Fibroblast of peridontal ligament (primary cell): ENCODE measurements around the gene RNF168.
"Not testable (repeated sequence)": the region's sequence is repeated elsewhere in the genome, so short reads cannot be mapped to it uniquely, and the experiment has no call there.

Source experiments
- DNase-seq: peaks from one replicate; pipeline ENCODE4 v3.0.0-alpha.2; 2010; ENCODE audit errors: extremely low read depth

The RNF168 gene

DNA sequence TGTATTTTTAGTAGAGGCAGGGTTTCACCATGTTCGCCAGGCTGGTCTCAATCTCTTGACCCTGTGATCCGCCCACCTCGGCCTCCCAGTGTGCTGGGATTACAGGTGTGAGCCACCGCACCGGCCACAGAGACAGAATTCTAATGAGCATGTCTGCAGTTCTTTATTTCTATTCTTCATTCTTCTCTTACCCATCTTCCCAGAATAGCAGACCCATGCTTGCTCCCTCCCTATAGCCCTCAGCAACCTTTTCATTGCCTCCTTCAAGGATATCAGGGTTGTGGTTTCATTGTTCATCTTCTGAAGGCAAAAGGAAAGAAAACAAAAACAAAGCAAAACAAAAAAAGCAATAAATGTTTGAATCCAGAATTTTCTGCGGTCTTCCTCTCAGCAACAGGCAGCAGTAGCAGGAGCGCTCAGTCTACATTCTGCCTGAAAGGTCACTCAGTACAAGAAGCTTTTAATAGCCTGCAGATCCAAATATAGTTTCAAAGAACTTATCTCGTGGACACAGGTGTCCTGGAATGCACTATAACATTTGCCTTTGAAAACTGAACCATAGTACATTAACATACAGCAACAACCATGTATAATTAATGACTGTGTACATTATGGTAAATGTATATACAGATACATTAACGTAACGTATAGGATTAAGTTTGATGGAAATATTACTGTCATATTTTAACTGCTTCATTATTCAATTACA is 11.5 kb upstream of the RNF168 start, which contains the start of gene SMCO1:
Gene SMCO1 (minus strand): TSS at position 434 of the 709 bp plus-strand sequence. CDS start 137 bp downstream, at position 297.
- no peak for DNase-seq

DNA sequence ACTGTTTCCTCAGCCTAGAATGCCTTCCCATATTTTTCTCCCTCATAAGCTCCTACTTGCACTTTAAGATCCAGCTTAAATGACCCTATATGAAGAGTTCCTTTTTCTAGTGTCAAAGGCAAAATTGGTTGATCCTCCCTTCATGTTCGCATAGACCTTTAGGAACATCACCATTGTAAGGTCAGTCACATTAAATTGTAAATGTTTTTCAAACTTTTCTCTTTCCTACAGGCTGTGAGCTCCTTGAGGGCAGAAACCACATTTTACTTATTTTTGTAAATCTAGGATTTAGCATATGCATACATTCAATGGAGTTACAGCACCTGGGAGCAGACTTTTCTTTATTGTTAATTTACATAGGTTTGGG is 10.8 kb upstream of the RNF168 start:
- DNase-seq, result no peak

DNA sequence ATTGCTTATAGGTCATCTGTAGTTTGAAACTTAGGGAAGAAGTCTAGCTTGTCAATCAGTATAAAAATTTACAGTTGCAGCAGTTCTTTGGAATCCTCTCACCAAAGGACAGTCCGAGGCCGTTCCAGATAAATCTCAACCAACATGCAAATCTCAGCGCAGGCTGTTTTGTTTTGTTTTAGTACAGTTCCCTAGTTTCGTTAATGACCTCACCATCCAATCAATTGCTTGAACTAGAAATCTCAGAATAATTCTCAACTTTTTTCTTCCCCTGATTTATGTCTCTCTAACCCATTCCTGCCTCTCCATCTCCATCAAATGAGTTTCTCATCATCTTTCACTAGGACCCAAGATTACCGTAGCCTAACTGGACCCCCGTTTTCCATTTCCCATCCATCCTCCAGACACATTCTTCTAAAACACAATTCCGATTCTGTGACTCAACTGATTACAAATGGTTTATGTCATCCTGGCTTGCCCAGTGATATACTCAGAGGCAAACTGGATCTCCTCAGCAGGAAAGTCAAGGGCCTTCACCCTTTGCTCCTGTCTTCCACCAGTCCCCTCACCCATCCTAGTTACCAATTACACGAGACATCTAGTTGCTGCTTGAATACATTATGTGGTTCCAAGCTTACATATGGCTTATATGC is 10.3 kb upstream of the RNF168 start:
- DNase-seq, result peak; percentile 33

DNA sequence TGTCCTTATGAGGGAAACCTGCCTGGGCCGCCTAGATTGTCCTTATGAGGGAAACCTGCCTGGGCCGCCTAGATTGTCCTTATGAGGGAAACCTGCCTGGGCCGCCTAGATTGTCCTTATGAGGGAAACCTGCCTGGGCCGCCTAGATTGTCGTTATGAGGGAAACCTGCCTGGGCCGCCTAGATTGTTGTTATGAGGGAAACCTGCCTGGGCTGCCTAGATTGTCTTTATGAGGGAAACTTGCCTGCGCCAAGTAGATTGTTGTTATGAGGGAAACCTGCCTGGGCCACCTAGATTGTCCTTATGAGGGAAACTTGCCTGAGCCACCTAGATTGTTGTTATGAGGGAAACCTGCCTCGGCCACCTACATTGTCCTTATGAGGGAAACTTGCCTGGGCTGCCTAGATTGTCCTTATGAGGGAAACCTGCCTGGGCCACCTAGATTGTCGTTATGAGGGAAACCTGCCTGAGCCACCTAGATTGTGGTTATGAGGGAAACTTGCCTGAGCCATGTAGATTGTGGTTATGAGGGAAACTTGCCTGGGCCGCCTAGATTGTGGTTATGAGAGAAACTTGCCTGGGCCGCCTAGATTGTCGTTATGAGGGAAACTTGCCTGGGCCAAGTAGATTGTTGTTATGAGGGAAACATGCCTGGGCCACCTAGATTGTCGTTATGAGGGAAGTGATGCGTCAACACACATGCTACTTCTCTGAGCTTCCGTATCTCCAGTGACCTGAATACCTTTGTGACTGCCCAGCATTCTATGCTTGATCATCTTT is 8.3 kb upstream of the RNF168 start:
- DNase-seq, result not testable (repeated sequence)

DNA sequence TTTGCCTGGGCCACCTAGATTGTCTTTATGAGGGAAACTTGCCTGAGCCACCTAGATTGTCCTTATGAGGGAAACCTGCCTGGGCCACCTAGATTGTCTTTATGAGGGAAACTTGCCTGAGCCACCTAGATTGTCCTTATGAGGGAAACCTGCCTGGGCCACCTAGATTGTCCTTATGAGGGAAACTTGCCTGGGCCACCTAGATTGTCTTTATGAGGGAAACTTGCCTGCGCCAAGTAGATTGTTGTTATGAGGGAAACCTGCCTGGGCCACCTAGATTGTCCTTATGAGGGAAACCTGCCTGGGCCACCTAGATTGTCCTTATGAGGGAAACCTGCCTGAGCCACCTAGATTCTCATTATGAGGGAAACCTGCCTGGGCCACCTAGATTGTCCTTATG is 7.5 kb upstream of the RNF168 start:
- DNase-seq, result not testable (repeated sequence)

DNA sequence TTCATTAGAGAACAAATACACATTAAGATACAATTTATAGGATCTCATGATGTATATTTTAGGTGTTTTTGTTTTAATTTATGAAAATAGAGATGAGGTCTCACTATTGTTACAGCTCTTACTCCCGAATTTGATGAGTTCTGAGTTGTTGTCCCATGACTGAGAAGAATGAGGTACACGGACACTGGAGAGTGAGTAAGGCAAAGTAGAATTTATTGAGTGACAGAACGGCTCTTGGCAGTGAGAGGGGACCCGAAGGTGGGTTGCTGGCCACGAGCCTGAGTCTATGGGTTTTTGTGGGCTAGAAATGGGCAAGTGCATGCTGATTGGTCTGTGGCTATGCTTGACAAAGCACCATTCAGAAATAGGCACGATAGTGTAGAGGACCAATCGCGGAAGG is 3.1 kb upstream of the RNF168 start:
- no peak for DNase-seq

DNA sequence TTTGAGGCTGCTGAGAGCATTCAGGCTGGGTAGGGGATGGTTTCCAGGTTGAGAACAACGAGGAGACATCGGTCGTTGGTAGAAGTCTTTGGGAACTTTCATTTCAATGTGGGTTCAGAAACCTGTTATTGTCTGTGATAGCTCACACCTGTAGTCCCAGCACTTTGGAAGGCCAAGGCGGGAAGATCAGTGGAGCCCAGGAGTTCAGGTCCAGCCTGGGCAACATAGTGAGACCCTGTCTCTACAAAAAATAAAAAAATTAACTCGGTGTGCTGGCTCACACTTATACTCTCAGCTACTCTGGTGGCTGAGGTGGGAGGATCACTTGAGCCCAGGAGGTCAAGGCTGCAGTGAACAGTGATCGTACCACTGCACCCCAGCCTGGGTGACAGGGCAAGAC is 988 bp upstream of the RNF168 start:
- DNase-seq, result no peak

DNA sequence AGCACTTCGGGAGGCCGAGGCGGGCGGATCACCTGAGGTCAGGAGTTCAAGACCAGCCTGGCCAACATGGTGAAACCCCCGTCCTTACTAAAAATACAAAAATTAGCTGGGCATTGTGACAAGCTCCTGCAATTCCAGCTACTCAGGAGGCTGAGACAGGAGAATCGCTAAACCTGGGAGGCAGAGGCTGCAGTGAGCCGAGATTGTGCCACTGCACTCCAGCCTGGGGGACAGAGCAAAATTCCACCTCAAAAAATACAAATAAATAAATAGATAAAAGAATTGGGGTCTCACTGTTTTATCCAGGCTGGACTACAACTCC is 470 bp upstream of the RNF168 start:
- not testable (repeated sequence) for DNase-seq

DNA sequence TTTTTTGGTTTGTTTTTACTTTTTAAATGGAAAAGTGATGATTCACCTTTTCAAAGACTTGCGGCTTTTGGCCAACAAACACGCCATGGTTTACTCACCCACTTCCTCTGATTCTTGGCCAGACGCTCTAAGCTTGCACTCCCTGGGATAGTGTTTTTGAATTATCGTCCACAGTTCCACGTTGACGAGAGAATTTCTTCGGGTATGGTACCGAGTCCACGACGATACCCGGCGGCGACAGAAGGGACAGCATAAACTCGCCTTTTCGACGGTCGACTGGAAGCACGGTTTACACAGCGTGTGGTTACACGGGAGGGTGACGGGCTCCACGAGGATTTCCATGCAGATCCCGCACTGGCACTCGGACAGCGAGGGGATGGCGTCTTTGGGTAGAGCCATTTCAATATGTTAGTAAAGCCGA is 783 bp downstream of the RNF168 start:
- peak; percentile 90 for DNase-seq

DNA sequence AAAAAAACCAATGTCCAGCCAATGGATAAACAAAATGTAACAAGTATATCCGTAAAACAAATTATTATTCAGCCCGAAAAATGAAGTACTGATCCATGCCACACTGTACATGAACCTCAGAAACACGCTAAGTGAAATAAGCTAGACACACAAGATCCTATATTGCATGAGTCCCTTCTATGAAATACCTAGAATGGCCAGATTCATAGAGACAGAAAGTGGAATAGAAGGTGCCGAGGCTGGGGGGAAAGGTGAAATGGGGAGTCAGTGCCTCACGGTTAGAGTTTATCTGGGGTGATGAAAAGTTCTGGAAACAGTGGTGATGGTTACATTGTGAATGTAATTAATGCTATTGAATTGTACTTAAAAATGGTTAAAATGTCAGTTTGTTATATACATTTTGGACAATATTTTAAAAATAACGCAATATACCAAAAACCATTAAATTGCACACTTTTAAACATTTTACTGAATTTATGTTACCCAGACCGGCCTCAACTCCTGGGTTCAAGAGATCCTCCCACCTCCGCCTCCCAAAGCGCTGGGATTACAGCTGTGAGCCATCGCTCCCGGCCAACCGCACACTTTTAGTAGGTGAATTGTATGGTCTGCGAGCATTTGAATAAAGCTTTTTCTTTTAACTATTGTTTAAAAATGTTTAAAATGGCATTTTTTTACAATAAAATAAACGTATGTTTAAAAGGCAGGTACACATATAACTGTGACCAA is 2.1 kb downstream of the RNF168 start:
- DNase-seq, result peak; percentile 42

DNA sequence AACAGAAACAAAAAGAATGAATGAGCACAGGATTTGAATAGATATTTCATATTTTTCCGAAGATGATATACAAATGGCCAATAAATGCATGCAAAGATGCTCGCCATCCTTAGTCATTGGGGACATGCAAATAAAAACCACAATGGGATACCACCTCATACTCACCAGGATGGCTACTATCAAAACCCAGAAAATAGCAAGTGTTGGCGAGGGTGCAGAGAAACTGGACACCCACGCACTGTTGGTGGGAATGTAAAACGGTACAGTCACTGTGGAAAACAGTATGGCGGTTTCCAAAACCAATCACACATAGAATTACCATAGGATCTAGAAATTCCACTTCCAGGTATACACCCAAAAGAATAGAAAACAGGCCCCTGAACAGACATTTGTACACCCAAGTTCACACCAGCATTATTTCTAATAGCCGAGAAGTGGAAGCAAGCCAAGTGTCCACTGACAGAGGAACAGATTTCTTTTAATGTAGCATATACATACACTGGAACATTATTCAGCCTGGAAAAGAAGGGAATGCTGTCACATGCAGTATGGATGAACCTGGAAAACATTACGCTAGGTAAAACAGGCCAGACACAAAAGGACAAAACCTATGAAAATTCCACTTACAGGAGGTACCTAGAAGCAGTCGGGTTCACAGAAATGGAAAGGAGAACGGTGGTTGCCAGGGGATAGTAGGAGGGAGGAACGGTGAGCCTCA is 3.6 kb downstream of the RNF168 start:
- no peak for DNase-seq

DNA sequence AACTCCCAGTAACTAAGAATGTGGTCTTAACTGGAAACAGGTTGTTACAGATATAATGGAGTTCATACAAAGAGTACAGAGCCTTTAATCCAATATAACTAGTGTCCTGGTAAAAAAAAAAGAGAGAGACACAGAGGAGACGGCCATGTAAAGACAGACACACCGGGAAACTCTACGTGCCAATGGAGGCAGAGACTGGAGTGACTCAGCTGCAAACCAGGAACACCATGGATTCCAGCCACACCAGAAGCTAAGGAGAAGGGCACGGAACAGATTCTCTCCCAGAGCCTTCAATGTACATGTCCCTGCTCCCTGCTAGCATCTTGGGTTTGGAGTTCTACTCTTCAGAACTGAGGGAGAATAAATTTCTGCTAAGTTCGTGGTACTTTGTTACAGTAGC is 4.5 kb downstream of the RNF168 start:
- peak; percentile 16 for DNase-seq

DNA sequence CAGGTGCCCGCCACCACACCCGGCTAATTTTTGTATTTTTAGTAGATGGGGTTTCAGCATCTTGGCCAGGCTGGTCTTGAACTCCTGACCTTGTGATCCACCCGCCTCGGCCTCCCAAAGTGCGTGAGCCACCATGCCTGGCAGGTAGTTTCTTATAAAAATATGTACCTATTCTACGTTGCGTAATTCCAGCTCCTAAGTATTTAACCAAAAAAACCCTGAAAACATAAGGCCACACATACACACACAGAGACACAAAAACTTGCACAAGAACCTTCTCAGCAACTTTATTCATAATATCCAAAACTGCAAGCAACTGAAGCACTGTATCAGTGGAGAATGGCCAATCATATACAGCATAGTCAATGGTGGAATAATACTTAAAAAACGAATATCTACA is 5.3 kb downstream of the RNF168 start:
- DNase-seq, result no peak

DNA sequence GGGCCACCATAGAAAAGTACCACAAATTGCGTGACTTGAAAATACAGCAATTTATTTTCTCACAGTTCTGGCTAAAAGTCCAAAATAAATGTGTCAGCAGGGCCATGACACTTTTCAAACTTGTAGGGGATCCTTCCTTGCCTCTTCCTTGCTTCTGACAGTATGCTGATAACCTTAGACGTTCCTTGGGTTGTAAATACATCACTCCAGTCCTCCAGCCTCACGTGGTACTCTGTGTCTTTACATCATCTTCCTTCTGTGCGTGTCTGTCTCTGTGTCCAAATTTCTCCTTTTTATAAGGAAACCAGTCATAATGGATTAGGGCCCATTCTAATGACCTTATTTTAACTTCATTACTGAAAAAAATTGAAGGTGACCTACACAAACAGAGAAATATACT is 7.4 kb downstream of the RNF168 start:
- no peak for DNase-seq

DNA sequence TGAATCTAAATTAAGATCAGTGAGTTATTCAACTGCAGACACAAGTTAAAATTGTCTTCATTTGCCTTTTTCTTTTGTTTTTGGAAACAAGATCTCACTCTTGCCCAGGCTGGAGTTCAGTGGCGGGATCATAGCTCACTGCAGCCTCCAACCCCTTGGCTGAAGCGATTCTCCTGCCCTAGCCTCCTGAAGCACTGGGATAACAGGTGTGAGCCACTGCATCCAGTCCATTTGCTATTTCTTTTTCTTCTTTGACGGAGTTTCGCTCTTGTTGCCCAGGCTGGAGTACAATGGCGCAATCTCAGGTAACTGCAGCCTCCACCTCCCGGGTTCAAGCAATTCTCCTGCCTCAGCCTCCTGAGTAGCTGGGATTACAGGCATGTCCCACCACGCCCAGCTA is 10.3 kb downstream of the RNF168 start:
- no peak for DNase-seq

DNA sequence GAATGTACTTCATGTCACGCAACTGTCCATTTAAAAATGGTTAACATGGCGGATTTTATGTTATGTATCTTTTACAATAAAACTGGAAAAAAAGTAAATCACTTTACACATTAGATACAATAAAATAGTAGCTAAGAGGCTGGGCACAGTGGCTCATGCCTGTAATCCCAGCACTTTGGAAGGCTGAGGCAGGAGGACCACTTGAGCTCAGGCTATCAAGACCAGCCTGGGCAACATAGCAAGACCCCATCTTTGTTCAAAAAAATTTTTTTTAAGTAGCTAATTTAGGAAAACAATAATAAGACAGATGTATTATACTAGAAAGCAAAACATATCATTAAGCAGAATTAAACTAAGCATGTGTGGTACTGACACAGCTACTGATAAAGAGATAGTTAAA is 11.5 kb downstream of the RNF168 start:
- DNase-seq, result no peak

DNA sequence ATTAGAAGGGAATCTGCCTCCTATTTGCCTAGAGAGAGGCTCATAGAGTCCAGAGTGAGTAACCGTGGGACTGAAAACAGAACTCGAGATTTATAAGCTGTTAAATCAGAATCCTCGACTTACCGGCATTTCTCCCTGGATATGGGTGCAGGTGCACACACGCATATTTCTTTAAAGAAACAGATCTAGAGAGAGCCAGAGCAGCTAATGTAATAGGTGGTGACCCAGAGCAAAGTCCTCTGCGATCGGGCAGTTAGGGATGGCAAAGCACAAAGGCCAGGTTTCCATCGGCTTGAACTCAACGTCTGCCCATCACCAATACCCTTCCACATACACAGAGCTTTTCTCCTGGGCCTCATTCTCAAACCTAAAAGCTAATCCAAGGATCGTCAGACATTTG is 13.8 kb downstream of the RNF168 start:
- DNase-seq, result no peak

DNA sequence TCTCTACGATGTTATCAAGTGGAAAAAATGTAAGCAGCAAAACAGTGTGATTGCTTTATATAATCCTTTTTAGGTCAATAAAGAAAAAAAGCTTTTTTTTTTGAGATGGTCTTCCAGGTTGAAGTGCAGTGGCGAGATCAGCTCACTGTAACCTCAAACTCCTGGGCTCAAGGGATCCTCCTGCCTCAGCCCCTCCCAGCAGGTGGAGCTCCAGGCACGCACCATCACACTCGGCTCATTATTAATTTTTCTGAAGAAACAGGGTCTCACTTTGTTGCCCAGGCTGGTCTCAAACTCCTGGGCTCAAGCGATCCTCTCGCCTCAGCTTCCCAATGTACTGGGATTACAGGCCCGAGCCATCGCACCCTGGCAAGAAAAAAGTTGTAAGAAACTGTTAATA is 17.3 kb downstream of the RNF168 start:
- DNase-seq, result no peak

DNA sequence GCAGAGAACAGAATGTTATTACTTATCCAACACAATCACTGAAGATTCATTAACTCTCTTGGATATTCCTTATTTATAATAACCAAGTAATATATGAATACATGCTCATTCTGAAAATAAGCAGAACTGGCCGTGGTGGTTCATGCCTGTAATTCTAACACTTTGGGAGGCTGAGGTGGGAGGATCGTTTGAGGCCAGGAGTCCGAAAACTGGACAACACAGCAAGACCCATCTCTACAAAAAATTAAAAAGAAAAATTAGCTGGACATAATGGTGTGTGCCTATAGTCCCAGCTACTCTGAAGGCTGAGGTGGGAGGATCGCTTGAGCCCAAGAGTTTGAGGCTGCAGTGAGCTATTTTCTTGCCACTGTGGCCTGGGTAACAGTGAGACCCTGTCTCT is 25.9 kb downstream of the RNF168 start:
- no peak for DNase-seq

DNA sequence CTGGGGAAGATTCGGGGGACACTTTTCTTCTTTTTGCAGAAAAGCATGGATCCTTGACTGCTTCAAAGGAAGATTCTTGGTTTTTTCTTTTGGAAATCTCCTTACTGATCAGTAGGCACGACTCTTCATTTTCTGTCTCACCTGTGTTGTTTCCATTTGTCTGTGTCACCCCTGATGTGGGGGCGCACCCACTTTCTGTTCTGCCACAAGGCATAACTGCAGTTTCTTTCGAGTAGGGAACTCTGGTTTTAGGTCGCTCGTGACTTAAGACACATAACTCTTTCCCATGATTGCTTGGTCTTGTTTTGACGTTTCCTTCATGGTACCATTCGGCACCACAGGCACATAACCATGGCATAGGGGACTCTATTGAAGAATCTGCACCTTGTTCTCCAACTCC is 31.3 kb downstream of the RNF168 start:
- no peak for DNase-seq

DNA sequence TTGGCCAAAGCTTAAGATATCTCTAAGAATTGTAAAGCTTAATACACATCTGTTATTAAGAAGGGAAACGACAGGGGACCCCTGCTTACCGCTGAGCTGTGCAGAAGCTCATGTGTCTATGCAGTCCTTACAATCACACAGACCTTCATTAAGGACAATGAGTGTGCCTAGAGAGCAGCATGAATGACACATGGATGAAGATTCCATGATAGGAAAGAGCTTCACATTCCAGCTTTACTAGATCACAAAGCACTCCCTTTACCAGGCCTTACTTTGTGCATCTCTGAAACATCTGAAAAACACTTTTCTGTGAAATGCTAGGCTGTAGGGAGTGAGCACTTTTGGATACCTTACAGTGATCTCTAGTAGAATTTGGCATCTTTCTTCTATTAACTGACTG is 32.0 kb downstream of the RNF168 start:
- DNase-seq, result no peak

DNA sequence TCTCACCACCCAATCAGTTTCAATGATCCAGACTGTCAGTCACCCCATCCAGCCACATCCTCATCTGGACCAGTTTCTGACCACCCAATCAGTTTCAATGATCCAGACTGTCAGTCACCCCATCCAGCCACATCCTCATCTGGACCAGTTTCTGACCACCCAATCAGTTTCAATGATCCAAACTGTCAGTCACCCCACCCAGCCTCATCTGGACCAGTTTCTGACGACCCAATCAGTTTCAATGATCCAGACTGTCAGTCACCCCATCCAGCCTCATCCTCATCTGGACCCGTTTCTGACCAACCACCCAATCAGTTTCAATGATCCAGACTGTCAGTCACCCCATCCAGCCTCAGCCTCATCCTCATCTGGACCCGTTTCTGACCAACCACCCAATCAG is 33.4 kb downstream of the RNF168 start:
- not testable (repeated sequence) for DNase-seq
